HG03571 (cell line): Measurements from ENCODE around the gene AP4B1.

ENCODE experiments used
- ATAC-seq: cut with Tn5 transposase; IDR thresholded peaks from one replicate; pipeline ENCODE4 v1.9.1; 2021; ENCODE audit not compliant: unreplicated experiment

Gene AP4B1

DNA sequence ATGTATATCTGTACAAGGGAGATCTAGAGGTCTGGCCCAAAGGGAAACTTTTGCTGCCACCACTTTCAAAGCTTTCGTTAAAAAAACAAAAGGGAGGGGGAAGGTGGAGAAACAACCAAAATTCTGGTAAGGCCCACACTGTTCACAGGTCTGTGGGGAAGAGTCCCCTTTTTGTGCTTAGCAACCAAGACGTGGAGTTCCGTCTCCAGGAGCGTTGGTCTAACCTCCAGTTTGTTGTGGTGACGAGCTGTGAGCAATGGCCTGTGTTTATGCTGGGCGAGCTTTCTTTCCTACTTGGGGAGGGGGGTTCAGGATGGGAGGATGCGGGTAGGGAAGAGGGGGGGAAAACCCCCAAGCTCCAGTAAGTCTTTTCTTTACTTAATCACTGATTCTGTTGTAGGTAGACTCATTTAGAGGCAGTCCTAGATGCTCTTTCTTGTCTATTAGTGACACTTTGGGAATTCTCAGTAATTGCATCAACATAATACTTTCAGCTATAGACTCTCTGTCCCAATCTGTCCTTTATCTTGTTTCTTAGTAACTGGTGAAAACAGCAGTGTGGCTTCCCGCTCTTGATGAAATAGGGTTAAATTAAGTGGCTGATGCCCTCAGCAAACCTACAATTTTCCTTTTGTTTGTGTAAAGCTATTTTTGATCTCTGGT, 26.0 kb upstream of the AP4B1 start:
- ATAC-seq: peak; percentile 23

DNA sequence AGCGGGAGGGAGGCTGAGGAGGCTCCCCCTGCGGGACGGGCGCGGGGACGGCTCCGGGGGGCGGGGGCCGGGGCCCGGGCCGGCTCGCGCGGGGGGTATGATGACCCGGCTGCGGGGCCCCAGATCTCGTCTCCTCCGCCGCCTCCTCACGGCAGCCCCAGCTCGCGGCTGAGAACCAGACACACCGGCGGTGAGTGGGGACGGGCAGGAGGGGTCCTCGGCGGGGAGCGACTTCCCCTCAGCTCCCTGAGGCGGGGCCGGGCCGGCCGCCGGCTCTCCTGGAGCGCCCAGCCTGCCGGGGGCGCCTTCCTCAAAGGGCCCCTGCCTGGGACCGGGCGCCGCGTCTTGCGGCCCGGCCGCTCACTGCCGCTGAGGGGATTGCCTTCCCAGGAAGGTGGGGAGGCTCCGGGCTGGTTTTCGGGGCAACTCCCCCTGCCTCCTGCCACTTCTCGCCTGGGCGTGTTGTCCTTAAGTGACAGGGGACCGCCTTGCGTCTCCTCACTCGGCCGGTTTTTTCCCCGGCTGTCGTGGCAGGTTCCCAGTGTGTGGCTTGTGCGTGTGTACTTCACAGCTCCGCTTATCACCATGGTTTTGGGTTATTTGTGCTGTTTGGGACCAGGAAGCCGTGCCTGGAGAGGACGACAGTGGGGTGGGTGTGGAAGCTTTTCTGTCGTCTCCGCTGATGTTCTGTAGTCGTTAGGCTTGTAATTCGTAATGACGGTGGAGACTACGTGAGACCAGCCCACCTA, 25.3 kb upstream of the AP4B1 start:
- peak; percentile 26 for ATAC-seq

GRCh38 chr1:113928941-113929749, 24.5 kb upstream of the AP4B1 start, which contains the start of gene HIPK1:
Gene HIPK1, plus strand, starts transcription at chr1:113929324.
- peak; percentile 79 for ATAC-seq

DNA sequence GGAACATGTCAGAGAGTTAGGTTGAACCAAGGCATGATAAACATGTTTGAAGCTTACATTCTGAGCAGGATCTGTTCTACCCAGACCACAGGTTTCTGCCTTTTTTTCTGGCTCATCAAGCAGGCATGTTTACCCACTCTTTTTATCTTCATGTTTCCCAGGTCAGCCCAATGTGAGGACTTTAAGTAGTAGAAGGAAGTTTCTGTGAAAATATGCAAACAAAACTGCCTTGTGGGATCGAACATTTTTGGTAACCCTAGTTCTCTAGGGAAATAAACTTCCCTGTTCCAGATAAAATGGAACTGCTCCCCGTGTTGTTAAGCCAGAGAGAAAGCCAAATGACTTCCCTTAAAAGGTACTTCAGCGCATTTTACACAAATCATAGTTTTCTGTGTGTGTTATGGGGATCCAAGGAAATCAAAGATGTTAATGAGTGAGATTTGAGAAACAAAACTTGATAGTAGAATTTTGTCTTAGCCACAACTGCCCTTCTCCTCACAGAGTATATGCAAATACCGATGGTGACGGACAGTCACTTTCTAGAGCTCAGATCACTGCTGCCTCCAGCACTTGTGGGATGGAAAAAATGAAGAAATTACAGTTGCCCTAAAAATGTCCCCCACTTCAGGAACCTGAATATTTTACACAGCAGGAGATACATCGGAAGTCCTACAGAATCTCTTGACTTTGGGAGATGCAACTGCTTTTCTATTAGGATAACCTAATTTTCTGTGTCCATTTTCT, 23.8 kb upstream of the AP4B1 start:
- peak; percentile 25 for ATAC-seq

DNA sequence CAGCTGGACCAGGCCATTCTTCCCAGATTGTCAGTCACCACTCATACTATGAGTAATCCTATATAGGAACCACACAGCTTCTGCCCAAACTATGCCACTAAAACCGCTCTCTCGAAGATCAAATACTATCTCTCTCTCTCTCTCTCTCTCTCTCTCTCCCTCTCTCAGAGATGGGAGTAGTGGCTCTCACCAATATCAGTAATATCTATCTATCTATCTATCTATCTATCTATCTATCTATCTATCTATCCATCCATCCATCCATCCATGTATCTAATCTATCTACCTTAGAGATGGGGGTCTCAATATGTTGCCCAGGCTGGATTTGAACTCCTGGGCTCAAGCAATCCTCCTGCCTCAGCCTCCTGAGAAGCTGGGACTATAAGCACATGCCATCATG, 19.9 kb upstream of the AP4B1 start:
- no peak for ATAC-seq

DNA sequence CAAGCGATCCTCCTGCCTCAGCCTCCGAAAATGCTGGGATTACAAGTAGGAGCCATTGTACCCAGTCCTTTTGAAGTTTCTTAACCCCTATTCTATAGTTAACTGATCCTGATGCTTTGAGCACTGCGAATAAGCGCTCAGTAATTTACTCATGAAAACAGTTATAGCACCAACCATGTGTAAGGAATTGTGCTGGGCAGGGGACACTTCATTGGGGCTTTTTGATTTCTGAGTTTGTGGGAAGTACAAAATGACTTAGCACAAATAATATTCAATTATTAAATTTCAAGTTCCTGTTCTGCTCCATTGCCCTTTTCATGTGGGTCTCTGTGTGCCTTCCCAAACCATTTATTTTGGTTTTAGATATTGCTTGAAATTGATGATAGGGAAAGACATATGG, 18.4 kb upstream of the AP4B1 start:
- ATAC-seq: no peak

DNA sequence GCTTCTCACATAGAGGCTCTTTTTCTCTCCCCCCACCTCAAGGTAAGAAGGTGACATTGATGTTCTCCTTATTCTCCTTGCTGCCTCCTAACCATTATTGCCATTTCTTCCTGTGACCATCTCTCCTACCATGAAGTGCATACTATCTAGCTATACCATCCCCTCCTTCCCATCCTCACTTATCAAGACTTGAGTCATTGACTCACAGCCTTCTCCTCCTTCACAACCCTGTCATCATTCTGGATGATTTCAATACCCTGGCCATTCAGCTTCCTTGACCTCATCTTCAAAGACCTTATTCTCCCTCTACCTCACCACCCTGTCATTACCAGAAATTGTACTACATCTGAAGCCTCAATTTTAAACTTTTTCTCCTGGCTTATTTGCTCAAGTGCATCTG, 13.6 kb upstream of the AP4B1 start:
- ATAC-seq: no peak

GRCh38 chr1:113917400-113918082, 12.9 kb upstream of the AP4B1 start:
- ATAC-seq: no peak

- ATAC-seq: no peak
These were observed 12.4 kb upstream of the AP4B1 start for GRCh38 chr1:113916974-113917373.

DNA sequence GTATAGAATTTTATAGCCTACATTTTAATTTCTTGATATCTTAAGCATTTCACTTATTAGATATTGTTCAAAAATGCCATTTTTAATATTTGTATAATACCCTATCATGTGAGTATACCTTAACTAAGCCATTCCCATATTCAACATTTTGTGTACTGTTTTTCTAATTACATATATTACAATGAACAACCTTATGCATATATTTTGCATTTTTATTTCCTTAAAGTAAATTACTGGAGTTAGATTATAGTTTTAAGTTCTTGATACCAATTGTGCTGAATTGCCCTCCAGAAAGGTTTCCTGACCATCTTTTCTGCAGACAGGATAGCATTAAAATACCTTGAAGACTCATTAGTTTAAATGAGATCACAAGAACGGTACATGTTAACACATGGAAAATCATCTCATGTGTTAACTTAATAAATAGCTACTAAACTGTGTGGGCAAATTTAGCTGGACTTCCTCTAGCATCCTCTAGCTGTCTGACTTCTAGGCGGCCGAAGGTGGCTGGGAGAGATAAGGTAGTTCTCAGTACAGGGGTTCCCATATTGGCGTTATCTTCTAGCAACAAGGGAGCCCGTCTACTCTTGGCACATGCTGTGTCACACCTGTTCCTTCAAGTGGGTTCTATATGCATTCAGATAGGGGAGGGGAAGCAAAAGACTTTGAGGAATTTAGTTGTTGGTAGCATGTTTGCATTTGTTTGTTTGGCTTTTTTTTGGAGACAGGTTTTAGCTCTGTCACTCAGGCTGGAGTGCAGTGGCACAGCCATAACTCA, 9.5 kb upstream of the AP4B1 start:
- ATAC-seq: no peak

DNA sequence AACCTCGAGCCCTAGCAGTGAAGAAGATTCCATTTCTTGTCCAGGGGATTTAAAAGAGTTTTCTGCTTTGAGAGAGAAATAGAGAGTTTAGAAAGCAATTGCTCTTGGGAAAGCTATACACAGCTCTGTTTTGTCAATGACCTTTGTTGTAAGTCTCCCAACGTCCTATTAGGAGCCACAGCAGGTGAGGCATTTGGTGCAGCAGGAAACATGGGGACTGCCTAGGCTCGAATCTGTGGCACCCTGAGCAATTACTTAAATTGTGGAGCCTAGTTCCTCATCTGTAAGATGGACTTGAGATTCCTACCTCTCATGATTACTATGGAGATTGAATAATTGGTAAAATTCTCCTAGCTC, 8.7 kb upstream of the AP4B1 start:
- no peak for ATAC-seq

DNA sequence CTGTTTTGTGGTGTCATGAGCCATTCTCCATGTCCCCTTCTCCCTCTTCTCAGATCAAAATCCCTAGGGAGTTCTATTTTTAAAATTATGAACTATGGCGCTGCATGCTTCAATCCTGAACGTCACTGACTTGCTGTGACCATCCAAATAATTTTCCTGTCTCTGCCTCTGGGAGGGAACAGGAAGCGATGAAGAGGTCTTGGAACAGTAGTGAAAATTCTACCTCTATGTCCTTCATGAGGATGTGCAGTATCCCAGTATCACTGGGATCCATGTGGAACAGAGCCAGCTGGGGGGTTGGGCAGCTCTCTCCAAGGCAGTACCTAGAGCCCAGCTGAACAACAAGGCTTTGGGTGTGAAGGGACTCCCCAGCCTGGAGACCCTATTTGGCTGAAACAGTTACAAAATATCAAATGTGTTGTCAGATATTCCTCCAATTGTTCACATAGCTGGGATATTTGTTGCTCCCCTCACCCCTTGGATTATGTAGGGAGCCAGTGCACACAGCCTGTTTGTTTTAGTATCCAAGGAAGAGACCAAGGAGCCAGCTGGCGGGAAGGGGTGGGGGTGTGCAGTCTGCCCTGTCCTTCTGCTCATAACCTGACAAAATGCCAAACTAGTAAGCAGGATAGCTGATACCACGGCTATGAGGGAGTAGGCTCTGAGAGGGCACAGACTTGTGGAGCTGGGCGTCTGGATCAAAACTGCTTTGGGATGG, 8.2 kb upstream of the AP4B1 start:
- no peak for ATAC-seq

DNA sequence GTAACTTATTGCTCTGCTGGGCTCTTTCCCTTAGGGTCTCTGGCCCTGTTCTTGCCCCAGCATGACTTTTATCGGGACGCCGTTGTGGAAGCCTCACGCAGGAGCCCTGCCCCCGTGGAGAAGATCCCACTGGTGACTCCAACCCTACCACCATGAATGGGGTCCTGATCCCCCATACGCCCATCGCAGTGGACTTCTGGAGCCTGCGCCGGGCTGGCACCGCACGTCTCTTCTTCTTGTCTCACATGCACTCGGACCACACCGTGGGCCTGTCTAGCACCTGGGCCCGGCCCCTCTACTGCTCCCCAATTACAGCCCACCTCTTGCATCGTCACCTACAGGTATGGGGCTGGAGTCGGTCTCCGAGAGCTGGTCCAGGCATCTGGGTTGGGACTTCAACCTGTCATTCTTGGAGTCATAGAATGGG, 849 bp upstream of the AP4B1 start:
- no peak for ATAC-seq

DNA sequence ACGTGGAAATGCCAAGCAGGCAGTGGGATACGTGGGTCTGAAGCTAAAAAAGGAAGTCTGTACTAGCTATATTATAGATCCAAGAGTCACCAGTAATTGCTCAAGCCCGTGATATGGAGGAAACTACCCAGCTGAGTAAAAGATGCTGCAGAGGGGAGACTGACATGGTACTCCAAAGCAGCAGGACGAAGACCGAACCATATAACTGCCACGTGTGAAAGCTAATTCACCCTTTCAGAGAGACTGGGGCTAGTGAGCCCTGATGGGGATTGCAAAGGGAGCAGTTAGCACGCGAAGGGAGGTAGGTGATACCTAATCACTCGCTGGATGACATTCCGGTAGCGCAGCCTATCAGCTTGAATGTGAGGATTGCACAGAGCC, 316 bp downstream of the AP4B1 start:
- ATAC-seq: peak; percentile 21

DNA sequence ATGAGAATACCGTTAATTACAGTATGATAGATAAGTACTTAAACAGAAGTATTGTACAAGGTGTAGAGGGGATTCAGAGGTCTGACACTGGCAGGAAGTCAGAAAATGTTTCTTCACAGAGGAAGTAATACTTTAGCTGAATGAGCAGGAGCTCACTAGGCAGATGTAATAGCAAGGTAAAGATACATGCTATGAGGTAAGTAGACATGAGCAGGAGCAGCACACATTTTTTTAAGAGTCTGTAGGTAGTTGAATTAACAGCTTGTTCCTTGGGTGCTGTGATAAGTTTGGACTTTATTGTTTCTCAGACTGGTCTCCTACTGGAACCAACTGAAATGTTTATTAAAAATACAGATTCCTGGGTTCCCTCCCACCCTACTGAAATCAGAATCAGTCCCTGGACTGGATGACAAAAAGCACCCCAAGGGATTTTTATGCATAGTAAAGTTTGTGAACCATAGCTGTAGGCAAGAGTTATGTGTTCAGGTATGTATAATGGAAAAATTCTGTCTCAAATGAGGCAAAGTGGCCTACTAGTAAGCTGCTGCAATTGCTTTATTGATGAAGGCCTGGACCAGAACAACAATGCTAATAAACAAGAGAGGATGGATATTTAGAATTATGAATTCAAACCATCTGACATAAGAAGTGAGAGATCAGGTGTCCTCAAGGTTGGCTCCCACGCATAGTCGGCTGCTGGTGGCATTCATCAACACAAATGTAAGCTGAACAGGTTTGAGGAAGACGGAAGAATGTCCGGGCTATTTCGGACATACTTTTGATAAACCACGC, 902 bp downstream of the AP4B1 start:
- ATAC-seq: no peak

GRCh38 chr1:113901191-113901590, 3.4 kb downstream of the AP4B1 start:
- no peak for ATAC-seq

GRCh38 chr1:113899111-113899510, 5.5 kb downstream of the AP4B1 start:
- no peak for ATAC-seq

GRCh38 chr1:113898241-113898814, 6.3 kb downstream of the AP4B1 start:
- ATAC-seq: no peak
